Karpas-422 (cell line): Measurements from ENCODE around the gene GTF2F2. TPM values are rescaled to one million over a fixed set of nuclear protein-coding genes. Genes with fewer than 3 reads are reported as not detected.
"Not testable (repeated sequence)": the region's sequence is repeated elsewhere in the genome, so short reads cannot be mapped to it uniquely, and the experiment has no call there.

Experiments
- DNase-seq: peaks from one replicate; pipeline ENCODE4 v3.0.0-alpha.2; 2015
- H2AFZ ChIP-seq: fragments of 200-600 bp; sonication (generic); 2 replicates; pipeline ENCODE4 v1.6.1; 2014; ENCODE audit warnings: antibody characterized with exemption, low read length, mixed read lengths
- H3K27ac ChIP-seq: fragments of 200-600 bp; sonication (generic); 2 replicates; pipeline ENCODE4 v1.5.1; 2014; ENCODE audit warnings: mild to moderate bottlenecking, low read length, moderate library complexity
- H3K27me3 ChIP-seq: fragments of 200-600 bp; sonication (generic); 2 replicates; pipeline ENCODE4 v1.6.1; 2014; ENCODE audit warnings: low read length, mixed read lengths
- H3K36me3 ChIP-seq: fragments of 200-600 bp; sonication (generic); 2 replicates; pipeline ENCODE4 v1.6.1; 2014; ENCODE audit warnings: low read length, mixed read lengths; ENCODE audit not compliant: insufficient read depth
- H3K4me1 ChIP-seq: fragments of 200-600 bp; sonication (generic); 2 replicates; pipeline ENCODE4 v1.6.1; 2014; ENCODE audit warnings: mild to moderate bottlenecking, low read length, mixed read lengths
- H3K4me2 ChIP-seq: fragments of 200-600 bp; sonication (generic); 2 replicates; pipeline ENCODE4 v1.6.1; 2014; ENCODE audit warnings: low read length, low read depth, mild to moderate bottlenecking; ENCODE audit not compliant: poor library complexity, severe bottlenecking
- H3K4me3 ChIP-seq: fragments of 200-600 bp; sonication (generic); 2 replicates; pipeline ENCODE4 v1.5.1; 2014; ENCODE audit warnings: mild to moderate bottlenecking, antibody characterized with exemption, low read length, mixed read lengths
- H3K79me2 ChIP-seq: fragments of 200-600 bp; sonication (generic); 2 replicates; pipeline ENCODE4 v1.6.1; 2014; ENCODE audit warnings: mild to moderate bottlenecking, low read length, mixed read lengths
- H3K9ac ChIP-seq: fragments of 200-600 bp; sonication (generic); 2 replicates; pipeline ENCODE4 v1.6.0; 2014; ENCODE audit warnings: low read length
- H3K9me2 ChIP-seq: fragments of 200-600 bp; sonication (generic), shearing (Covaris generic); replicated peaks from 2 replicates; pipeline ENCODE4 v1.6.0; 2014; ENCODE audit warnings: mild to moderate bottlenecking, low read length, moderate library complexity; ENCODE audit not compliant: insufficient read depth
- H3K9me3 ChIP-seq: fragments of 300-700, 200-600 bp; sonication (generic); 2 replicates; pipeline ENCODE4 v1.6.1; 2014; ENCODE audit warnings: low read length, mixed read lengths
- H4K20me1 ChIP-seq: fragments of 200-600 bp; sonication (generic); 2 replicates; pipeline ENCODE4 v1.6.1; 2014; ENCODE audit warnings: mild to moderate bottlenecking, antibody characterized with exemption, low read length, low read depth; ENCODE audit not compliant: insufficient read depth
- total RNA-seq: library from RNA; depleted of rRNA; stranded (reverse); fragments of >200 nt; shearing (Covaris generic); gene quantifications from 2 replicates; pipeline ENCODE4 v1.2.3, GENCODE V29; 2014; ENCODE audit warnings: low replicate concordance

GTF2F2 gene
- total RNA-seq, 1 experiment from 2014 or later: 31.7 TPM

GRCh38 chr13:45282994-45283393 lies 162.7 kb downstream of the GTF2F2 start:
- Histone ChIP-seq H2AFZ (no peak overlapping the region), H3K4me3 (no peak overlapping the region), H3K79me2 (peaks cover 13% of the 10 kb centered on the region), H3K4me2 (no peak overlapping the region), H3K27me3 (no peaks in the 10 kb centered on the region), H3K4me1 (peaks cover 35% of the 10 kb centered on the region), H4K20me1 (no peaks in the 10 kb centered on the region), H3K36me3 (peaks cover 3% of the 10 kb centered on the region; the same call in 1 of the 2 replicates), H3K9me2 (no peaks in the 10 kb centered on the region), H3K9me3 (no peaks in the 10 kb centered on the region), H3K9ac (no peak overlapping the region), H3K27ac (no peak overlapping the region)
- DNase-seq: no peak

DNA sequence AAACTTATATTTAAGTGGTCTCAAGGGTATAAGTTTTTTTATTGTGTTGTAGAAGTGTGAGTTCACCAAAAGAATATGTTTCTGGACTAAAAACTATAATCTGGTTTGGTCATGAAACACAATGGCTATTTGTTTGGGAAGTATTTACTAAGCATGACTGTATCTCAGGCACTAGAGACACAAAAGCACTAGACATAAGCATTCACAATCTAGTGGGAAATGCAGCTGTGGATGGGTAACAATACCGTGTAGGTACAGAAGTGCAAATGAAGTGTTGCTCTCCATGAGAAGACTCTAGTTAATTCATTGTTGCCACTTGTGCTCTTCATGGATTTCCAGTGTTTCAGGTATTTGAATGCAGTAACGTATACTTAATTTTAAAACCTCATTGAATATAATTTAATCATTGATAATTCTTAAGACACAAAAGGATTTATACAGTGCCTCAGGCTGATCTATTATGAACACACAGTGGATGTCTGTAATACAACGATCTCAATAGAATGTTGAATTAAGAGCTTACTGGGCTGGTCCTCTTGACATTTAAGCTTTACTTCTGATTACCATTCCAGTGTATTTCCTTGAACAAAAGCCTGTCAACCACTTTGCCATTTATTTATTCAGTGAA lies 169.7 kb downstream of the GTF2F2 start:
- DNase-seq: no peak
- Histone ChIP-seq H3K27ac (no peak overlapping the region), H4K20me1 (no peaks in the 10 kb centered on the region), H3K4me1 (no peaks in the 10 kb centered on the region), H3K27me3 (no peaks in the 10 kb centered on the region), H3K9me3 (no peaks in the 10 kb centered on the region), H3K9ac (no peak overlapping the region), H3K79me2 (no peaks in the 10 kb centered on the region), H2AFZ (no peak overlapping the region), H3K4me2 (no peak overlapping the region), H3K36me3 (0 out of 2 replicates have a peak, but pooled peaks cover 3% of the 10 kb centered on the region), H3K9me2 (no peaks in the 10 kb centered on the region), H3K4me3 (no peak overlapping the region)

GRCh38 chr13:45292176-45292575 lies 171.9 kb downstream of the GTF2F2 start:
- H2AFZ ChIP-seq: no peak overlapping the region
- no peaks in the 10 kb centered on the region for H3K9me2 ChIP-seq
- H3K4me1 ChIP-seq: no peaks in the 10 kb centered on the region
- no peak overlapping the region for H3K4me2 ChIP-seq
- DNase-seq: no peak
- no peak overlapping the region for H3K27ac ChIP-seq
- no peaks in the 10 kb centered on the region for H4K20me1 ChIP-seq
- no peaks in the 10 kb centered on the region for H3K27me3 ChIP-seq
- H3K36me3 ChIP-seq: 0 out of 2 replicates have a peak, but pooled peaks cover 3% of the 10 kb centered on the region
- H3K4me3 ChIP-seq: no peak overlapping the region
- no peaks in the 10 kb centered on the region for H3K9me3 ChIP-seq
- no peaks in the 10 kb centered on the region for H3K79me2 ChIP-seq
- no peak overlapping the region for H3K9ac ChIP-seq

DNA sequence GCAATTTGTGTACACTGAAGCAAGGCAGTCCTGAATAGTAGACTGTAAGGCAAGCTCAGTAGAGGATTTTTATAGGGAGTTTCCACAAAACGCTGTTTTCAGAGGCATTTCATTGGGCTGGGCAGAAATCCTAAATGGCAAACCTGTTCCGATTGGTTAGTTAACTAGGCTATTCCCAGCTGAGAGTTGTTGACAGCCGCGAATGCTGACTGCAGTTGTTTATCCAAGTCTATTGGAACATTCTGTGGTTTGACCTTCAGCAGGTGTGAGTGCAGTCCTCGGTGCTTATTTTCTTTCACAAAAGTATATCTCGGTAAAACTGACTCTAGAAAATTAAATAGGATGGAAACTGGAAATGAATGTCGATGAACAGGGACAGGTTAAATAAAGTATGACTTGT lies 175.2 kb downstream of the GTF2F2 start:
- H2AFZ ChIP-seq: no peak overlapping the region
- no peaks in the 10 kb centered on the region for H3K27me3 ChIP-seq
- no peaks in the 10 kb centered on the region for H4K20me1 ChIP-seq
- H3K79me2 ChIP-seq: no peaks in the 10 kb centered on the region
- no peak overlapping the region for H3K4me3 ChIP-seq
- no peak overlapping the region for H3K9ac ChIP-seq
- no peaks in the 10 kb centered on the region for H3K9me2 ChIP-seq
- no peak for DNase-seq
- no peaks in the 10 kb centered on the region for H3K4me1 ChIP-seq
- H3K27ac ChIP-seq: no peak overlapping the region
- H3K9me3 ChIP-seq: no peaks in the 10 kb centered on the region
- H3K36me3 ChIP-seq: no peaks in the 10 kb centered on the region
- no peak overlapping the region for H3K4me2 ChIP-seq

GRCh38 chr13:45296259-45296658 lies 175.9 kb downstream of the GTF2F2 start:
- DNase-seq: no peak
- H3K4me2 ChIP-seq: no peak overlapping the region
- H2AFZ ChIP-seq: no peak overlapping the region
- no peak overlapping the region for H3K27ac ChIP-seq
- no peak overlapping the region for H3K4me3 ChIP-seq
- H3K4me1 ChIP-seq: no peaks in the 10 kb centered on the region
- H3K9me3 ChIP-seq: no peaks in the 10 kb centered on the region
- no peaks in the 10 kb centered on the region for H3K36me3 ChIP-seq
- H3K27me3 ChIP-seq: no peaks in the 10 kb centered on the region
- H3K79me2 ChIP-seq: no peaks in the 10 kb centered on the region
- no peaks in the 10 kb centered on the region for H3K9me2 ChIP-seq
- no peak overlapping the region for H3K9ac ChIP-seq
- no peaks in the 10 kb centered on the region for H4K20me1 ChIP-seq

DNA sequence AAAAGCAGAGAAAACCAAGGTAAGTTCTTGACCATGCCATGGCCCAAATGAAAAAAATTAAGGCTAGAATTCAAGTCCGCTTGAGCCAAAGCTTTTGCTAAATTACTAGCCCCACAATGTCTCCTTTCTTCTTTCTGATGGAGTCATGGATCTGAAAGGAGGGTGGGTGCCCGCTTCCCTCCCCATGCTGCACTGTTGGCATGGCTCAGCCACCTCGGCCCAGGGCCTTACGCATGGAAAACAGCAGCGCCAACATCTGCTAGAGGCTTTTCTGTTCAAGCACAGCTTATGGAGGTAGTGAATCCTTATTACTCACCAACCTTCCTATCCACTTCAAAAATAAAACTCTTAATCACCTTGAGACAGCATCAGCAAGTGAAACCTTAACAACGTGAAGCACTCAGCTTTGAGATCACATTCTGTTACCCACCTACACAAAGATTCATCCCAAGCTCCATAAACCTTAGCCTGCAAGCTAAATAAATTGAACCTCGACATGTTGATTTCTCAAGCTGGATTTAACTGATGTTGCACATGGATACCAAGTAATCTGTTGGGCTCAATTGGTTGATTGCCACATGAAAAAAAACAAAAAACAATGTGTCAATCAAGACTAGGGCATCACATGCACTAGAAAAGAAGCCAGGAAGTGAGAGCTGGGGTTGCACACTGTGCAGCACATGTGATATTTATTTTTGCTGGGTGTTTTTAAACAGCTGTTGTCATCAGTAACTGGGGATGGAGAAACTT lies 177.3 kb downstream of the GTF2F2 start:
- DNase-seq: no peak
- Histone ChIP-seq H3K79me2 (no peaks in the 10 kb centered on the region), H3K4me3 (no peak overlapping the region), H3K4me1 (no peaks in the 10 kb centered on the region), H2AFZ (no peak overlapping the region), H3K27ac (no peak overlapping the region), H3K9ac (no peak overlapping the region), H4K20me1 (no peaks in the 10 kb centered on the region), H3K4me2 (no peak overlapping the region), H3K36me3 (no peaks in the 10 kb centered on the region), H3K27me3 (no peaks in the 10 kb centered on the region), H3K9me2 (no peaks in the 10 kb centered on the region), H3K9me3 (no peaks in the 10 kb centered on the region)

DNA sequence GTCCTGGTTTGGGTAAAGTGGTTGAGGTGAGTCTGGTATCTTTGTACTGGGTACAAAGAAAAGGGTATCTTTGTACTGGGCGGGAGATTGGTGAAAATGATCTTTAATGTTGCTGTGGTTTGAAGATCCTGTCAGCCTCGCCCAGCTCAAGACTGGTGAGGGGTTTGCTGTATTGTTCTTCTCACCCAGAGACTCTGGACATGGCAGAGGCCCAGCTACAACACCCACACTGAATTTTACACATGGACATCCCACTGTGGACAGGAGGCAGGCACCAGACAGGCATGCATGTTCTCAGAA lies 177.8 kb downstream of the GTF2F2 start:
- Histone ChIP-seq H3K9ac (no peak overlapping the region), H3K4me1 (peaks cover under 1% of the 10 kb centered on the region; the same call in 1 of the 2 replicates), H3K4me3 (no peak overlapping the region), H3K27me3 (no peaks in the 10 kb centered on the region), H3K4me2 (no peak overlapping the region), H3K36me3 (no peaks in the 10 kb centered on the region), H2AFZ (no peak overlapping the region), H4K20me1 (no peaks in the 10 kb centered on the region), H3K9me2 (no peaks in the 10 kb centered on the region), H3K9me3 (no peaks in the 10 kb centered on the region), H3K79me2 (no peaks in the 10 kb centered on the region), H3K27ac (no peak overlapping the region)
- DNase-seq: no peak

GRCh38 chr13:45298550-45298949 lies 178.2 kb downstream of the GTF2F2 start:
- H2AFZ ChIP-seq, H3K9ac ChIP-seq, H3K36me3 ChIP-seq, H3K9me3 ChIP-seq, H4K20me1 ChIP-seq, H3K27ac ChIP-seq, H3K27me3 ChIP-seq, H3K79me2 ChIP-seq, H3K4me1 ChIP-seq, H3K4me2 ChIP-seq, DNase-seq, H3K4me3 ChIP-seq, H3K9me2 ChIP-seq: not testable (repeated sequence)
